ENCODE results near the gene ARHGAP9.
"Not testable (repeated sequence)": the region's sequence is repeated elsewhere in the genome, so short reads cannot be mapped to it uniquely, and the experiment has no call there.

DNA sequence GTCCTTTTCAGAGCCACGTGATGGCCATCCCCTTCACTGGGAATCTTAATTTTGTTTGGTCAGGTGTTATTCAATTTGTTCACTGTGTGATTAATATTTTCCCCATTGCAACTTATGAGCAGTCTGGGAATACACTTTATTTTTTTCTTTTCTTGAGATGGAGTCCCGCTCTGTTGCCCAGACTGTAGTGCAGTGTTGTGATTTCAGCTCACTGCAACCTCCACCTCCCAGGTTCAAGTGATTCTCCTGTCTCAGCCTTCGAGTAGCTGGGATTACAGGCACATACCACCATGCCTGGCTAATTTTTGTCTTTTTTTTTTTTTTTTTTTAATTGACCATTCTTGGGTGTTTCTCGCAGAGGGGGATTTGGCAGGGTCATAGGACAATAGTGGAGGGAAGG is 26.9 kb upstream of the ARHGAP9 start:
- TF ChIP-seq, protein P1, sequence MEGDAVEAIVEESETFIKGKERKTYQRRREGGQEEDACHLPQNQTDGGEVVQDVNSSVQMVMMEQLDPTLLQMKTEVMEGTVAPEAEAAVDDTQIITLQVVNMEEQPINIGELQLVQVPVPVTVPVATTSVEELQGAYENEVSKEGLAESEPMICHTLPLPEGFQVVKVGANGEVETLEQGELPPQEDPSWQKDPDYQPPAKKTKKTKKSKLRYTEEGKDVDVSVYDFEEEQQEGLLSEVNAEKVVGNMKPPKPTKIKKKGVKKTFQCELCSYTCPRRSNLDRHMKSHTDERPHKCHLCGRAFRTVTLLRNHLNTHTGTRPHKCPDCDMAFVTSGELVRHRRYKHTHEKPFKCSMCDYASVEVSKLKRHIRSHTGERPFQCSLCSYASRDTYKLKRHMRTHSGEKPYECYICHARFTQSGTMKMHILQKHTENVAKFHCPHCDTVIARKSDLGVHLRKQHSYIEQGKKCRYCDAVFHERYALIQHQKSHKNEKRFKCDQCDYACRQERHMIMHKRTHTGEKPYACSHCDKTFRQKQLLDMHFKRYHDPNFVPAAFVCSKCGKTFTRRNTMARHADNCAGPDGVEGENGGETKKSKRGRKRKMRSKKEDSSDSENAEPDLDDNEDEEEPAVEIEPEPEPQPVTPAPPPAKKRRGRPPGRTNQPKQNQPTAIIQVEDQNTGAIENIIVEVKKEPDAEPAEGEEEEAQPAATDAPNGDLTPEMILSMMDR (IDR thresholded peaks at IDR 0.05) = not testable (repeated sequence)
- not testable (repeated sequence) for TF ChIP-seq POLR2A (IDR thresholded peaks at IDR 0.05)
